A673 (cell line): ENCODE measurements around the gene C19orf44.

ENCODE experiments used
- EZH2 ChIP-seq: fragments of 200-600 bp; sonication (generic); IDR thresholded peaks from 2 replicates; pipeline ENCODE4 v1.6.1; 2017; ENCODE audit warnings: borderline replicate concordance, low read depth, mild to moderate bottlenecking, mixed read lengths, antibody characterized with exemption, low read length; ENCODE audit not compliant: poor library complexity, severe bottlenecking
- TF ChIP-seq, protein P1 (sequence below): fragments of 300-800, 200-600 bp; sonication (generic); conservative IDR thresholded peaks from 2 replicates; pipeline ENCODE4 v1.5.1; 2017; ENCODE audit warnings: low read depth, mild to moderate bottlenecking, antibody characterized with exemption, low read length, moderate library complexity, mixed read lengths

DNA sequence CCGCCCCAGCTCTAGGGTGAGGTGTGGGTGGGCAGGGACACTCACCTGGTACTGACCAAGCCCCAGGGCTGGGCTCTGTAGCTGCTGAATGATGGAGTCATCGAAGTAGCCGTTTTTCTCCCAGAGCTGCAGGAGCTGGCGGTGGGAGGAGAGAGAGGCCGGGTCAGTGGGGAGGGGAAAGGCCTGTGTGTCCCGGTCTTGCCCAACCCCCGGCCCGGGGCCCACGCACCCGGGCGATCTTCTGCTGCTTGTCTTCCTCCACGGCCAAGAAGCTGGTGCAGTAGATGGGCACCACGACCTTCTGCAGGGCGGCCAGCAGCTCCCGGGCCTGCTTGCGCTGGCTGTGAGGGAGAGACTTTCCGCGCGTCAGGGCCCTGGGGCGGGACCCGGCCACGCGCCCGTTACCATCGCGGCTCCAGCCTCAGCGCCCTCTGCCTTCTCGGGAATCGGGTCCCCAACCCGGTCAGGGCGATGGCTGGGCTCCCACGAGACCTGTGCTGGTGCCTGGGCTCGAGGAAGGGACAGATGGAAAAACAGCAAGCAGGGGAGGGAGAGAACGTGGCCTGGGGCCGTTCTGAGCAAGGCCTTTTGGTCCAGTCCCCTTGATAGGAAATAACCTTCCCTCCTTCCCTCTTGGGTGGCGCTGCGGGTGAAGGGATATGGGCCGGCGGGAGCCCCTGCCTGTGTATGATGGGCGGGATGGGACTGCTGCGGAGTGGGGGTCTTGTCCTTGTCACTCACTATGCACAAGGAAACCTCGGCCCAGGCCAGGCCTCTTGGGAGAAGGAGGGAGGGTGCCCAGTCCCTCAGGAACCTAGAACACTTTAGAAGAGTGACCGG lies 34.6 kb downstream of the C19orf44 start:
- TF ChIP-seq, protein P1, sequence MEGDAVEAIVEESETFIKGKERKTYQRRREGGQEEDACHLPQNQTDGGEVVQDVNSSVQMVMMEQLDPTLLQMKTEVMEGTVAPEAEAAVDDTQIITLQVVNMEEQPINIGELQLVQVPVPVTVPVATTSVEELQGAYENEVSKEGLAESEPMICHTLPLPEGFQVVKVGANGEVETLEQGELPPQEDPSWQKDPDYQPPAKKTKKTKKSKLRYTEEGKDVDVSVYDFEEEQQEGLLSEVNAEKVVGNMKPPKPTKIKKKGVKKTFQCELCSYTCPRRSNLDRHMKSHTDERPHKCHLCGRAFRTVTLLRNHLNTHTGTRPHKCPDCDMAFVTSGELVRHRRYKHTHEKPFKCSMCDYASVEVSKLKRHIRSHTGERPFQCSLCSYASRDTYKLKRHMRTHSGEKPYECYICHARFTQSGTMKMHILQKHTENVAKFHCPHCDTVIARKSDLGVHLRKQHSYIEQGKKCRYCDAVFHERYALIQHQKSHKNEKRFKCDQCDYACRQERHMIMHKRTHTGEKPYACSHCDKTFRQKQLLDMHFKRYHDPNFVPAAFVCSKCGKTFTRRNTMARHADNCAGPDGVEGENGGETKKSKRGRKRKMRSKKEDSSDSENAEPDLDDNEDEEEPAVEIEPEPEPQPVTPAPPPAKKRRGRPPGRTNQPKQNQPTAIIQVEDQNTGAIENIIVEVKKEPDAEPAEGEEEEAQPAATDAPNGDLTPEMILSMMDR, result no peak
- TF ChIP-seq EZH2, result no peak
